Mucosa of stomach (tissue), 1 donor: ENCODE results near the gene ADGRE3.
"Not testable (repeated sequence)": the region's sequence is repeated elsewhere in the genome, so short reads cannot be mapped to it uniquely, and the experiment has no call there.

ENCODE experiments used
- H3K27me3 ChIP-seq: one replicate; pipeline ENCODE4 v1.7.0; 2013; ENCODE audit warnings: mild to moderate bottlenecking, low read length; ENCODE audit not compliant: control insufficient read depth, insufficient read depth
- H3K36me3 ChIP-seq: one replicate; pipeline ENCODE4 v1.7.0; 2013; ENCODE audit warnings: low read length; ENCODE audit not compliant: control insufficient read depth, insufficient read depth
- H3K4me1 ChIP-seq: one replicate; pipeline ENCODE4 v1.7.0; 2013; ENCODE audit warnings: mild to moderate bottlenecking, low read length; ENCODE audit not compliant: control insufficient read depth, insufficient read depth
- H3K4me3 ChIP-seq: one replicate; pipeline ENCODE4 v1.7.0; 2013; ENCODE audit warnings: low read length
- H3K9ac ChIP-seq: one replicate; pipeline ENCODE4 v1.7.0; 2013; ENCODE audit warnings: mild to moderate bottlenecking, low read length, moderate library complexity
- H3K9me3 ChIP-seq: one replicate; pipeline ENCODE4 v1.7.0; 2013; ENCODE audit warnings: mild to moderate bottlenecking, low read length, moderate library complexity; ENCODE audit not compliant: control insufficient read depth
- donor health status: Pancreatic carcinoma.

The ADGRE3 gene

GRCh38 chr19:14659874-14660489, 14.7 kb downstream of the ADGRE3 start:
- no peaks in the 10 kb centered on the region for H3K4me1 ChIP-seq

GRCh38 chr19:14655726-14656125, 18.9 kb downstream of the ADGRE3 start:
- Histone ChIP-seq H3K4me3 (no peak overlapping the region), H3K4me1 (no peaks in the 10 kb centered on the region), H3K36me3 (no peaks in the 10 kb centered on the region), H3K9ac (no peak overlapping the region), H3K9me3 (no peaks in the 10 kb centered on the region), H3K27me3 (no peaks in the 10 kb centered on the region)

More at GRCh38 chr19:14659874-14660489, 14.7 kb downstream of the ADGRE3 start:
- no peaks in the 10 kb centered on the region for H3K36me3 ChIP-seq
- H3K27me3 ChIP-seq, result no peaks in the 10 kb centered on the region
- no peaks in the 10 kb centered on the region for H3K9me3 ChIP-seq
- H3K9ac ChIP-seq, result no peak overlapping the region
- no peak overlapping the region for H3K4me3 ChIP-seq

- no peaks in the 10 kb centered on the region for H3K9me3 ChIP-seq
- H3K27me3 ChIP-seq, result no peaks in the 10 kb centered on the region
- no peak overlapping the region for H3K9ac ChIP-seq
- no peaks in the 10 kb centered on the region for H3K36me3 ChIP-seq
- H3K4me3 ChIP-seq, result no peak overlapping the region
- H3K4me1 ChIP-seq, result no peaks in the 10 kb centered on the region
Measured at GRCh38 chr19:14654786-14655560, 19.7 kb downstream of the ADGRE3 start.

- Histone ChIP-seq H3K9me3 (no peaks in the 10 kb centered on the region), H3K4me1 (no peaks in the 10 kb centered on the region), H3K27me3 (no peaks in the 10 kb centered on the region), H3K36me3 (no peaks in the 10 kb centered on the region), H3K9ac (no peak overlapping the region), H3K4me3 (no peak overlapping the region)
Measured at GRCh38 chr19:14650161-14650560, 24.5 kb downstream of the ADGRE3 start.

GRCh38 chr19:14649020-14649419, 25.6 kb downstream of the ADGRE3 start:
- H3K4me3 ChIP-seq, result no peak overlapping the region
- no peaks in the 10 kb centered on the region for H3K27me3 ChIP-seq
- H3K4me1 ChIP-seq, result no peaks in the 10 kb centered on the region
- H3K36me3 ChIP-seq, result no peaks in the 10 kb centered on the region
- no peaks in the 10 kb centered on the region for H3K9me3 ChIP-seq
- no peak overlapping the region for H3K9ac ChIP-seq

- Histone ChIP-seq H3K9me3 (no peaks in the 10 kb centered on the region), H3K27me3 (no peaks in the 10 kb centered on the region), H3K4me1 (no peaks in the 10 kb centered on the region), H3K9ac (no peak overlapping the region), H3K4me3 (no peak overlapping the region), H3K36me3 (no peaks in the 10 kb centered on the region)
Measured at GRCh38 chr19:14648506-14648905, 26.1 kb downstream of the ADGRE3 start.

- Histone ChIP-seq H3K36me3 (no peaks in the 10 kb centered on the region), H3K4me1 (no peaks in the 10 kb centered on the region), H3K27me3 (no peaks in the 10 kb centered on the region), H3K9ac (no peak overlapping the region), H3K4me3 (no peak overlapping the region), H3K9me3 (no peaks in the 10 kb centered on the region)
Measured at GRCh38 chr19:14639536-14640277, 34.9 kb downstream of the ADGRE3 start.

- no peaks in the 10 kb centered on the region for H3K27me3 ChIP-seq
- no peak overlapping the region for H3K4me3 ChIP-seq
Measured at GRCh38 chr19:14632286-14632685, 42.4 kb downstream of the ADGRE3 start.

GRCh38 chr19:14629557-14629956, 45.1 kb downstream of the ADGRE3 start:
- H3K4me1 ChIP-seq, result no peaks in the 10 kb centered on the region
- H3K4me3 ChIP-seq, result no peak overlapping the region
- no peaks in the 10 kb centered on the region for H3K9me3 ChIP-seq
- no peaks in the 10 kb centered on the region for H3K36me3 ChIP-seq
- H3K9ac ChIP-seq, result no peak overlapping the region
- no peaks in the 10 kb centered on the region for H3K27me3 ChIP-seq

More at GRCh38 chr19:14632286-14632685, 42.4 kb downstream of the ADGRE3 start:
- Histone ChIP-seq H3K9ac (no peak overlapping the region), H3K9me3 (no peaks in the 10 kb centered on the region), H3K36me3 (no peaks in the 10 kb centered on the region), H3K4me1 (no peaks in the 10 kb centered on the region)

GRCh38 chr19:14624491-14624890, 50.2 kb downstream of the ADGRE3 start:
- not testable (repeated sequence) for H3K27me3 ChIP-seq, H3K9me3 ChIP-seq, H3K36me3 ChIP-seq, H3K9ac ChIP-seq, H3K4me3 ChIP-seq, H3K4me1 ChIP-seq

GRCh38 chr19:14619404-14619803, 55.2 kb downstream of the ADGRE3 start:
- H3K4me3 ChIP-seq, result no peak overlapping the region
- H3K9ac ChIP-seq, result no peak overlapping the region
- no peaks in the 10 kb centered on the region for H3K9me3 ChIP-seq
- no peaks in the 10 kb centered on the region for H3K27me3 ChIP-seq
- no peaks in the 10 kb centered on the region for H3K4me1 ChIP-seq
- H3K36me3 ChIP-seq, result no peaks in the 10 kb centered on the region

GRCh38 chr19:14616407-14616806, 58.2 kb downstream of the ADGRE3 start:
- Histone ChIP-seq H3K27me3 (no peaks in the 10 kb centered on the region), H3K9ac (no peak overlapping the region), H3K4me1 (no peaks in the 10 kb centered on the region), H3K9me3 (no peaks in the 10 kb centered on the region), H3K36me3 (no peaks in the 10 kb centered on the region), H3K4me3 (no peak overlapping the region)
